Activated CD8-positive, alpha-beta T cell treated with anti-CD3 and anti-CD28 coated beads for 36 hours (primary cell): ENCODE data around the gene RHBDF2. TPM values are rescaled to one million over a fixed set of nuclear protein-coding genes. Genes with fewer than 3 reads are reported as not detected.
"Not testable (repeated sequence)": the region's sequence is repeated elsewhere in the genome, so short reads cannot be mapped to it uniquely, and the experiment has no call there.

ENCODE experiments used
- ATAC-seq: fragments of 200-7000 bp; cut with Tn5 transposase; one replicate; pipeline ENCODE4 v1.10.0; 2021; ENCODE audit warnings: mild to moderate bottlenecking, moderate library complexity
- CTCF ChIA-PET: fragments of 350-600 bp; sonication (Branson Sonifier 250); formaldehyde crosslinking; loops from one replicate; lab custom pipeline; 2021; ENCODE audit warnings: antibody characterized with exemption; lab: Charles Lee
- POLR2A ChIA-PET: fragments of 350-600 bp; sonication (Branson Sonifier 250); formaldehyde crosslinking; loops from one replicate; lab custom pipeline; 2021; ENCODE audit warnings: antibody characterized with exemption; lab: Charles Lee
- DNase-seq: peaks from one replicate; pipeline ENCODE4 v3.0.0-alpha.2; 2020
- H3K27ac Mint-ChIP-seq: one replicate; pipeline ENCODE4 v1.8.0; 2021; ENCODE audit warnings: mild to moderate bottlenecking, mixed read lengths
- H3K27me3 Mint-ChIP-seq: one replicate; pipeline ENCODE4 v1.8.0; 2021; ENCODE audit warnings: mixed read lengths
- H3K36me3 Mint-ChIP-seq: one replicate; pipeline ENCODE4 v1.8.0; 2021; ENCODE audit warnings: low read depth, mixed read lengths
- H3K4me1 Mint-ChIP-seq: one replicate; pipeline ENCODE4 v1.8.0; 2021; ENCODE audit warnings: low read depth, mixed read lengths
- H3K4me3 Mint-ChIP-seq: one replicate; pipeline ENCODE4 v1.8.0; 2021; ENCODE audit warnings: mild to moderate bottlenecking, moderate library complexity, mixed read lengths
- H3K9me3 Mint-ChIP-seq: one replicate; pipeline ENCODE4 v1.8.0; 2021; ENCODE audit warnings: mixed read lengths
- CTCF ChIP-seq: fragments of 200-600 bp; IDR thresholded peaks from one replicate; pipeline ENCODE4 v1.8.0; 2022; ENCODE audit warnings: antibody characterized with exemption, mild to moderate bottlenecking
- intact Hi-C: fragments of 100-400 bp; cut with micrococcal nuclease; formaldehyde crosslinking; loops from one replicate; pipeline ENCODE4 v1.10.0; 2022
- total RNA-seq, 2 experiments: library from RNA; stranded (reverse); gene quantifications; one replicate each; pipeline ENCODE4 v1.2.3, GENCODE V29; 2021

The RHBDF2 gene
- total RNA-seq, 2 experiments from 2014 or later, result 19.9 to 20.4 TPM

GRCh38 chr17:76519048-76519966 is 18.1 kb upstream of the RHBDF2 start:
- H3K4me1 Mint-ChIP-seq, result peaks cover 31% of the 10 kb centered on the region
- DNase-seq, result no peak
- intact Hi-C loops, result no loop called here
- H3K9me3 Mint-ChIP-seq, result no peaks in the 10 kb centered on the region
- no peak for TF ChIP-seq CTCF
- ATAC-seq, result no peak
- no peaks in the 10 kb centered on the region for H3K27me3 Mint-ChIP-seq
- POLR2A ChIA-PET, result interaction anchor here (0.6 kb wide), 1 partner anchor 284 kb away, joined by 3 read pairs; no protein-coding TSS in a partner anchor
- no peaks in the 10 kb centered on the region for H3K36me3 Mint-ChIP-seq
- CTCF ChIA-PET, result interaction anchor here (0.9 to 6.7 kb wide), 3 partner anchors 27 to 163 kb away, joined by 4 to 104 read pairs (median 41); no protein-coding TSS in a partner anchor
- H3K4me3 Mint-ChIP-seq, result no peak overlapping the region
- H3K27ac Mint-ChIP-seq, result no peak overlapping the region

GRCh38 chr17:76517638-76518038 is 16.4 kb upstream of the RHBDF2 start:
- ATAC-seq (no peak), DNase-seq (no peak)
- TF ChIP-seq CTCF, result no peak
- intact Hi-C loops, result no loop called here
- POLR2A ChIA-PET, result no interaction called here
- Mint-ChIP-seq H3K9me3 (no peaks in the 10 kb centered on the region), H3K27me3 (no peaks in the 10 kb centered on the region), H3K4me1 (peaks cover 35% of the 10 kb centered on the region), H3K27ac (no peak overlapping the region), H3K4me3 (no peak overlapping the region), H3K36me3 (no peaks in the 10 kb centered on the region)
- CTCF ChIA-PET, result interaction anchor here (0.6 to 6.6 kb wide), 5 partner anchors 11 to 164 kb away, joined by 3 to 41 read pairs (median 4); no protein-coding TSS in a partner anchor

GRCh38 chr17:76515274-76515949 is 14.2 kb upstream of the RHBDF2 start:
- H3K4me1 Mint-ChIP-seq, result peaks cover 35% of the 10 kb centered on the region

GRCh38 chr17:76514355-76514754 is 13.1 kb upstream of the RHBDF2 start:
- ATAC-seq, H3K27me3 Mint-ChIP-seq, H3K9me3 Mint-ChIP-seq, DNase-seq, H3K4me3 Mint-ChIP-seq, intact Hi-C loops, H3K36me3 Mint-ChIP-seq: not testable (repeated sequence)
- CTCF ChIA-PET, result interaction anchor here (0.9 to 5.2 kb wide), 7 partner anchors 8 to 129 kb away, joined by 3 to 33 read pairs (median 4); no protein-coding TSS in a partner anchor
- H3K4me1 Mint-ChIP-seq, result peaks cover 35% of the 10 kb centered on the region
- H3K27ac Mint-ChIP-seq, result peak overlapping the region; percentile 60
- POLR2A ChIA-PET, result interaction anchor here (0.8 to 2.1 kb wide), 3 partner anchors 8 to 57 kb away, joined by 3 to 7 read pairs (median 6); no protein-coding TSS in a partner anchor

More at GRCh38 chr17:76515274-76515949, 14.2 kb upstream of the RHBDF2 start:
- ChIA-PET POLR2A (interaction anchor here (1.1 to 2.1 kb wide), 2 partner anchors 9 to 44 kb away, joined by 6 to 7 read pairs; no protein-coding TSS in a partner anchor), CTCF (interaction anchor here (0.7 to 5.2 kb wide), 7 partner anchors 9 to 166 kb away, joined by 3 to 33 read pairs (median 3); no protein-coding TSS in a partner anchor)
- Mint-ChIP-seq H3K9me3 (no peaks in the 10 kb centered on the region), H3K27me3 (no peaks in the 10 kb centered on the region), H3K4me3 (peak overlapping the region; percentile 58), H3K27ac (peak overlapping the region; percentile 90), H3K36me3 (no peaks in the 10 kb centered on the region)
- DNase-seq, result peak; percentile 88
- intact Hi-C loops, result no loop called here
- peak; percentile 87 for ATAC-seq
- TF ChIP-seq CTCF, result no peak

GRCh38 chr17:76513306-76513692 is 12.1 kb upstream of the RHBDF2 start:
- H3K4me3 Mint-ChIP-seq, result no peak overlapping the region
- H3K27ac Mint-ChIP-seq, result no peak overlapping the region
- ChIA-PET CTCF (interaction anchor here (1.0 to 5.2 kb wide), 4 partner anchors 11 to 128 kb away, joined by 3 to 33 read pairs (median 8); no protein-coding TSS in a partner anchor), POLR2A (interaction anchor here (2.1 kb wide), 1 partner anchor 46 kb away, joined by 7 read pairs; no protein-coding TSS in a partner anchor)
- H3K27me3 Mint-ChIP-seq, result no peaks in the 10 kb centered on the region
- intact Hi-C loops, result no loop called here
- H3K36me3 Mint-ChIP-seq, result no peaks in the 10 kb centered on the region
- no peaks in the 10 kb centered on the region for H3K9me3 Mint-ChIP-seq
- no peak for DNase-seq
- ATAC-seq, result no peak
- peaks cover 35% of the 10 kb centered on the region for H3K4me1 Mint-ChIP-seq
- TF ChIP-seq CTCF, result no peak
